Hematopoietic multipotent progenitor cell treated with erythropoietin and hydrocortisone succinate and interleukin-3 and kit ligand, for 4 days (in vitro differentiated cells): ENCODE measurements around the gene PSMG2.
"Not testable (repeated sequence)": the region's sequence is repeated elsewhere in the genome, so short reads cannot be mapped to it uniquely, and the experiment has no call there.

Source experiments
- DNase-seq: peaks from one replicate; pipeline ENCODE4 v3.0.0-alpha.2; 2015

The PSMG2 gene

DNA sequence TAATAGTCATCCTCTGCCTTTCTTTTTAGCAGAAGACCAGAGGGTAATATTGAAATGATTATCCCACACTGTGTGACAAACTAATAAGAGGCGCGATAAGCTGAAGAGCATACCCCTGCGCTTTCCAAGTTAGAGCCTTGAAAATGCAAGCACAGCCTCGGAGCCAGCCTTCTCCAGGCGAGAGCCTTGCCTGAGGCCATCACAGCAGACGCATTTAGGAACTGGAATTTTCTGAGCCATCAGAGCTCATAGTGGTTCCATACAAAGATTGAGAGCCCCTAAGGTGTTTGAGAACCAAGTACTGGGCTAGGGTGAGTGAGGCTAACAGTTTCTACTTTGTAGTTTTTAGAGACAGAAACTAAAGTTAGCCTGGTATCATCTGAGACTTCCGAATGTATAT lies 19.9 kb downstream of the PSMG2 start:
- no peak for DNase-seq

DNA sequence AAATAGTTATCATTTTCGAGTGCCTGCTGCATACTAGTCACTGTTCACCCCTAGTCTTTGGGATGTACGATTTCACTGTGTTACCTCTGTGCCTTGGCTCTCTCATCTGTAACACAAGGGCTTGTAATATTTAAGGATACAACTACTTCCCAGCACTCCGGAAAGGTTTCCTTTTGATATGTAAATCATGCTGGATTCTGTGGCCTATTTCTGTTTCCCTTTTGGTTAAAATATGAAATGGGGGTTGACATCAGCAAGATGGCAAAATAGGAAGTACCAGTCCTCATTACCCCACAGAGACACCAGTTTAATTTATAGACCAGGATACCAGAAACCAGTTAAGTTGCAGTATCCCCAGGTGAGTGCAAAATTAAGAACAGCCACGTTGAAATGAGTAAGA lies 23.5 kb downstream of the PSMG2 start:
- DNase-seq: peak; percentile 21

DNA sequence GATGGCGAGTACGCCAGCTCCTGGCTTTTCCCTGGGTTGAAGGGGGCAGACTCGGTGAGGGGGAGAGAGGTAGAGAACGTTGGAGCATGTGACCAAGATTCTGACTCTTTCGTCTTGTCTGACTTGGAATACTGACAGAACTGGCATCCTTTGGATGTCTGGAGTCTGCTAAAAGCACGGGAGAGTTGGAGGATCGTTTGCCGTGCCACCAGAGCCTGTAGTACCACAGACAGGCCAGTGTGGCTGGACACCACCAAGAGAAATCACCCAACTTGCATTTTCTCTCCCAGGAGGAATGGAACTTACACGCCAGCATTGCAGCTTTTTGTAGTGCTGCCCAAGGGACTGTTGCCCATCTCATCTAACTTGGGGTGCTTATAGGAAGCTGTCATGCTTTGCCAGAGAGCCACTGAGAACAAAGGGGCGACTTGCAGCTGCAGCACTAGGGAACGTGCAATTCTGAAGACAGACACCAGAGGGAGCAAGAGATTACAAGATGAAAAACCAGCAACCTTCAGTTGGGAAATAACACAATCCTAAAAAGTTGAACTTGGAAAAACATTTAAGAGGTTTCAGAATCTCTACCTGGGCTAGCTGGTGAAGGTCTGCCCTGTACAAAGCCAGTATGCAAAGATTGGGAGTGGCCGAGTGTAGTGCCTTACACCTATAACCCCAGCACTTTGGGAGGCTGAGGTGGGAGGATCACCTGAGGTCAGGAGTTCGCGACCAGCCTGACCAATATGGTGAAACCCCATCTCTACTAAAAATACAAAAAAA lies 24.1 kb downstream of the PSMG2 start:
- peak; percentile 85 for DNase-seq

- no peak for DNase-seq
These were observed 34.5 kb downstream of the PSMG2 start for GRCh38 chr18:12737243-12737902.

GRCh38 chr18:12741351-12741750 lies 38.5 kb downstream of the PSMG2 start:
- peak; percentile 44 for DNase-seq

DNA sequence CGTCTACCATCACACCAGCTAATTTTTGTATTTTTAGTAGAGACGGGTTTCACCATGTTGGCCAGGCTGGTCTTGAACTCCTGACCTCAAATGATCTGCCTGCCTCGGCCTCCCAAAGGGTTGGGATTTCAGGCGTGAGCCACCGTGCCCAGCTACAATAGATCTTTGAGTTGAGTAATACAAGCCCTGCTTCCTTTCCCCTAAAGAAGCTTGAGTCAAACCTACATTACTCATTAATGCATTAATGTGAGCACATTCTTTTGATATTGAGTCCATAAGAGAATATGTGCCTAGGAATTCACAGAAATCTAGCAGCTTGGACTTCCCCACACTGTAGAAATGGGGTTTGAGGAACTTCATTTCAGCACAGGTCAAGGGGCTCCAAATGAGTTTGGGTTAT lies 39.6 kb downstream of the PSMG2 start:
- DNase-seq: no peak

- DNase-seq: peak; percentile 79
These were observed 41.3 kb downstream of the PSMG2 start for GRCh38 chr18:12744103-12744502.

- no peak for DNase-seq
These were observed 42.4 kb downstream of the PSMG2 start for GRCh38 chr18:12745095-12745795.

DNA sequence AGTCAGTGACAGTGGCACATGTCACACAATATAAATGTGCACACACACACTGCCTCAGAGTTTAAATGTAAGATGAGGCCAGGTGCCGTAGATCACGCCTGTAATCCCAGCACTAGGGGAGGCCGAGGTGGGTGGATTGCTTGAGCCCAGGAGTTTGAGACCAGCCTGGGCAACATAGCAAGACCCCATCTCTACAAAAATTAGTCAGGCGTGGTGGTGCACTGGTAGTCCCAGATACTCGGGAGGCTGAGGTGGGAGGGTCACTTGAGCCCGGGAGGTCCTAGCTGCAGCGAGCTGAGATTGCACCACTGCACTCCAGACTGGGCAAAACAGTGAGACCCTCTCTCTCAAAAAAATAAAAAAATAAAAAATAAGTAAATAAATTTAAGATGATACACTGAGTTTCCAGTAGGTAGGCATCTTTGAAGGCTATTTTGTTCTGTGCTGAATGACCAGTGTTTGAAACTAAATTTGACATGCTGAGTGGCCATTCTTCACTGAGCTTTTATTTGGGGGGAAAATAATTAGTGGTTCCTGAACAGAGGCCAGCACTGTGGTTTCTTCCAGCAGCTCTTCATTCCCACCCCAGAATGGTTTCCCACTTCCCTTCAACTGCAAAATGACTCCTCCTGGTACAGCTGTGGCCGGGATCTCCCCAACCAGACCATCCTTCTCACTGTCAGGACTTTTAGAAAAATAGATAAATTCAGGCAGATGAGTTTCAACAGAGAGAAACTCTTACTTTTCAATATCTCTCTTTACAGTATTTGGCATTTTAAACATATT lies 44.9 kb downstream of the PSMG2 start:
- DNase-seq: no peak

- no peak for DNase-seq
These were observed 45.8 kb downstream of the PSMG2 start for GRCh38 chr18:12748671-12749070.

DNA sequence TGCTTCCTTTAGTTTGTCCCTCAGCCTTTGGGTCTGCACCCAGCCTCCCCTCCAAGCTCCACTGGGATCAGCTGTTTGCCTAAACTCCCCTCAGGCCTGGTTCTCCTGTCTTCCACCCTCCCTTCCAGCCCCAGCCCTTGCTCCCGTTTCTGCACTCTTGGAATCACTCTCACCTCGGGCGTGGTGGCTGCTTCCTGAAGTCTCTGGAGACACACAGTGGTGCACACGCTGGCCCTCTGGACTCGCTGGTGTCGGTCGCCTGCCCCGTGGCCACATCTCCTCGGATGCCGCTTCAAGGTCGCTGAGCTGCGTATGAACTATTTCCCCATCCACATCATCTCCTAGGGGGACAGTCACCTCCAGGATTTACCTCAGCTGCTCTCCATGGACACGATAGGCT lies 46.3 kb downstream of the PSMG2 start:
- DNase-seq: no peak

DNA sequence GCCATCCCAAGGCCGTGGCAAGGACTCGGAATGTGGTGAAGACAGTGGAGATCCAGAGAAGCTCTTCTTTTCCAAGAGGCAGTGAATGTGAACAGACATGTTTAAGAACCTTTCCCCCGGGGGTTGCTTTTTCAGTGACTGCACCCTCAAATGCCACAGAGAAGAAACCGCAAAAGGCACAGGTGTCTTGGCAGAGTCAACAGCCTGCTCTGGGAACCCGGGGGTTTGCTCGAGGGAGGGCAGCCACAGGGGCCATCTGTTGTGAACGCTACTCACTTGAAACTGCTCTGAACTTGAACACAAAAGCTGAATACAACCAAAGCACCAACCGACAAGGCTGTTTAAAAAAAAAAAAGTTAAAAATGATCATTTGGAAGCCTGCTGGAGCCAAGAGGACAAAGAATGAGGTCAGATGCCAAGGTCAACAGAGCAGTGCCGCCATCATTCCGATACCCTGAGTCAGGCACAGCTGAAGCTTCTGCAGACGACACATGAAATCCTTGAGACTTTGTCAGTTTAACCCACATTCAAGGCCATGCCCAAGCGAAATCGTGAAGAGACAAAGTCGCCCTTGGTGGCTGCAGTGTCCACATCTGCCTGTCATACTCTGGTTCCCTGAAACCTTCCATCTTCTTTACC lies 47.4 kb downstream of the PSMG2 start:
- no peak for DNase-seq

DNA sequence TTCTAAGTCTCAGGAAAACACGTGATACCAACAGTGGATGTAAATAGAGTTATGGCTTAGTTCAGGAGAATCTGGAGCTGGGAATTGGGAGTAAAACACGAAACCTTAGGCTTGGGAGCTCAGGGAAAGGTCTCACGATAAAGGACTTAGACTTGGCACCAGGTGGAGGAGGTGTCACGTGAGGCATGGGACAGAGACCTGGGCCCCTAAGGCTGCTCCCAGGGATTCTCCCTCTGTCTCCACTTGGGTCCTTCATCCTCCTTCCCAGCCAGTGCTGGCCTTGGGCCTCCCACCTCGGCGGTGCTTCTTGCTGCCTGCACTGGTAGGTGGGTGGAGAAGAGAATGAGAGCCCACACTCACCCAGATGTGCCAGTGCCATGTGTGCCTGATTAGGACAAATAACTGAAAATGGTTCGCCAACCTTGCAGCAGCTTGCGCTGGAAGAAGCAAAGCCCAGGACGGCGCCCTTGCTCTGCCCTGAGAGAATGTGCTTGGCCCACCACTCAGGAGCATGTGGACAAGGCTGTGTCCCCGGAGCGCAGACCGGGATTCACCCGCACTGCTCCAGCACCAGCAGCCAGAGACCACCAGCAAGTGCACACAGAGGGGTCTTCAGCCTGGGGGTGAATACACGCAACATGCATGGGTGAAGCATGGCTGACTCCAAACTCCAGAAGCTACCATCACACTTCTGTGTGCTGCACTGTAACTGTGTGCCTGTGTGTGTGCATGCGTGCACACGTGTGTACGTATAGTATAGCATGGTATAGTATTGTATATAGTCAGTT lies 48.1 kb downstream of the PSMG2 start:
- no peak for DNase-seq

GRCh38 chr18:12751503-12751884 lies 48.7 kb downstream of the PSMG2 start:
- no peak for DNase-seq

DNA sequence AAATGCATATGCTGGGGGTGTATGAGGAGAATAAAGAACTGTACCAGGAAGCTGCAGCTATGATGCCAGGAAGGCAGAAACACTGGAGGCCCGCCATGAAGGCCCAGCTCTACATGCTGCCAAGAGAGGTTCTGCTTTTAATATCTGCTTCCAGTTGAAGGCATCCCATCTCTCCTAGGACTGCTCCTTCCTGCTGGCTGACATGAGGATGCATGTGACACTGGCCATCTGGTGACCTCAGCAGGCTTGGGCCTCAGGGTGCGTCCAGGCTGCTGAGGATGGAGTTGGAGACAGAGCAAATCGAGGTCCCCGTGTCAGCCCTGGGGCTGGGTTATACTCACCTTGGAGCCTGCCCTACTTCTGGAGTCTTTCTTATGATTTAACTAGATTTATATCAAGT lies 49.0 kb downstream of the PSMG2 start:
- DNase-seq: no peak

DNA sequence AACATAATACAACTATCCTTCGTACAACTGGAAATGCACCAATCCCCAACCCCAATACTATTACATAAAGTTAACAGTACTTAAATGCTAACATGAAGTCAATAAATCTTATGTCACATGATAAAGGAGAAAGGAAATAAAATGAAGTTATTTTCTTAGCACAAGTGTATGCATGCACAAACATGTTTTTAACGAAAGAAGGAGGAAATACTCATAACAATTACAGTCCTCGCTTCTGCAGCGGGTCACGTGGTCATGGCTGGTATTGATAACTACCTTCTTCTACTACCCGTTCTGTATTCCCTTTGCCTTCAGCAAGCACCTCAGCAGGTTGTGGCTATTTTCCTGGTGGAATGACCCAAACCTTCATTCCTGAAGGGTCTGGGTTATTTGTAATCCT lies 51.7 kb downstream of the PSMG2 start:
- no peak for DNase-seq

DNA sequence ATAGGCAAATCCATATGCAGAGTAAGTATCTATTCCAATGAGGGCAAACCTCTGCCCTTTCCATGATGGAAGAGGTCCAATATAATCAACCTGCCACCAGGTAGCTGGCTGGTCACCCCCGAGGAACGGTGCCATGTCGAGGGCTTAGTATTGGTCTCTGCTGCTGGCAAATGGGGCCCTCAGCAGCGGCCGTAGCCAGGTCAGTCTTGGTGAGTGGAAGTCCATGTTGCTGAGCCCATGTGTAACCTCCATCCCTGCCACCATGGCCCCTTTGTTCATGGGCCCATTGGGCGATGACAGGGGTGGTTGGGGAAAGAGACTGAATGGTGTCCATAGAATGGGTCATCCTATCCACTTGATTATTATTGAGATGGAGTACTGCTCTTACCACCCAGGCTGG lies 52.8 kb downstream of the PSMG2 start:
- DNase-seq: not testable (repeated sequence)

GRCh38 chr18:12756619-12757239 lies 53.9 kb downstream of the PSMG2 start:
- not testable (repeated sequence) for DNase-seq

GRCh38 chr18:12758566-12758965 lies 55.7 kb downstream of the PSMG2 start:
- DNase-seq: not testable (repeated sequence)

- DNase-seq: no peak
These were observed 62.3 kb downstream of the PSMG2 start for GRCh38 chr18:12765126-12765525.

- DNase-seq: no peak
These were observed 62.7 kb downstream of the PSMG2 start for GRCh38 chr18:12765586-12765985.
